NCI-H345 (cell line): ENCODE measurements around the gene PDXK.
A peak's percentile ranks its signal among the peaks of the same experiment; 100 is the strongest.

Experiments
- DNase-seq: peaks from one replicate; lab custom pipeline; 2025; lab: John Stamatoyannopoulos, UW

PDXK gene

GRCh38 chr21:43805275-43805800 is 86.4 kb downstream of the PDXK start:
- DNase-seq, result no peak

GRCh38 chr21:43806017-43806710 is 87.2 kb downstream of the PDXK start:
- DNase-seq, result no peak

DNA sequence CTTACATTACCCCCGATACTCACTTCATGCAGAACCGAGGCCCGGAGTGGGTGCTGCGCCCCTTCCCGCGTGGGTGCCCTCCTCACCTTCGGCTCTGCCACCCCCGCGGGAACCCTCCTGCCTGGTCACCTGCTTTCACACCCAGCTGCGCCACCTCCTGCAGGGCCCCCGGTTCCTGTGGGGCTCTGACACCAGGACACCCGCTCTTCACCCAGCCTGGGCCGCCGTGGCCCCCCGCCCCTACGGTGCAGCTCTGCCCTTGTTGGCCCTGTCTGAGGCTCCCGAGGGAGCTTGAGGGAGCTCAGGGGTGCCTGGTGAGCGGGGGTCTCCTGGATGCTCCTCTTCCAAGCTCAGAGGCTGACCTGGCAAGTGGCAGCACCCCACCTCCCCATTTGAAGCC is 89.4 kb downstream of the PDXK start:
- DNase-seq, result no peak

DNA sequence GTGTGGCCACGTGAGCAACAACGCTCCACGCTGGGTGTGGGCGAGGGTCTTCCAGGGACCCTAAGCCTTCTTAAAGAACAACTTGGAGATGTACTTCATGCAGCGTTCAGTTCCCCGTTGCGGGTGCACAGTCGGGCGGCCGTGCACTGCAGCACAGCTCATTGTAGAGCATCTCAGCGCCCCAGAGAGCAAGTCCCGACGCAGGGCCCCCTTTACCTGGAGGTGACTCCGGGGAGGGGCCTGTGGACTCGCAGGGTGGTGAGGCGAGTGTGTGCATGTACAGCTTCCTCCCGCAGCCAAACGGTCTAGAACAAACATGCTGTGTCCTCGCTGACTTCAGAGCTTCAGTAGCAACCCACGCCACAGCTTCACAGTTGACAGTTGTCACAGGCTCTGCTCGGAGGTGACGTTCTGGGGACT is 89.9 kb downstream of the PDXK start:
- no peak for DNase-seq

DNA sequence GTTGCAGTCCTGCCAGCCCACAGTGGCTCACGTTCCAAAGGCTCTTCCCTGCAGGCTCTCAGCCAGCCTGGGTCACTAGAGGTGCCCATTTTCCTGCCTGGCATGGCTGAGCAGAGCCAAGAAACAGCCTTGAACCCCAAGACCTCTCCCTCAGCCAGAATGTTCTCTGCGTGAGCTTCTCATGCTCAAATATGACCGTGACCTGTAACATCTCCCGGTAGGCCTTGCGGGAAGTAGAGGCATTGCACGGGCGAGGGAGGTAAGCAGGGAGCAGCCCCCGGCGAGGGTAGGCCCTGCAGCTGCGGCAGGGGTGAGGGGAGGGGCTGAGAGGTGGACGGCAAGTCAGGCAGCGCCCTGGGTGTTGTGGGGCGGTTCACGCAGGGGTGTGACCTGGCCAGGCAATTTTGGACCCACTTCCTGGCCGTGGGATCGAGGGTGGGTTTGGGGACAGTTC is 90.4 kb downstream of the PDXK start:
- no peak for DNase-seq

GRCh38 chr21:43809853-43810504 is 91.0 kb downstream of the PDXK start:
- DNase-seq, result no peak

- peak; percentile 90 for DNase-seq
Measured at GRCh38 chr21:43810505-43811261, 91.8 kb downstream of the PDXK start.

DNA sequence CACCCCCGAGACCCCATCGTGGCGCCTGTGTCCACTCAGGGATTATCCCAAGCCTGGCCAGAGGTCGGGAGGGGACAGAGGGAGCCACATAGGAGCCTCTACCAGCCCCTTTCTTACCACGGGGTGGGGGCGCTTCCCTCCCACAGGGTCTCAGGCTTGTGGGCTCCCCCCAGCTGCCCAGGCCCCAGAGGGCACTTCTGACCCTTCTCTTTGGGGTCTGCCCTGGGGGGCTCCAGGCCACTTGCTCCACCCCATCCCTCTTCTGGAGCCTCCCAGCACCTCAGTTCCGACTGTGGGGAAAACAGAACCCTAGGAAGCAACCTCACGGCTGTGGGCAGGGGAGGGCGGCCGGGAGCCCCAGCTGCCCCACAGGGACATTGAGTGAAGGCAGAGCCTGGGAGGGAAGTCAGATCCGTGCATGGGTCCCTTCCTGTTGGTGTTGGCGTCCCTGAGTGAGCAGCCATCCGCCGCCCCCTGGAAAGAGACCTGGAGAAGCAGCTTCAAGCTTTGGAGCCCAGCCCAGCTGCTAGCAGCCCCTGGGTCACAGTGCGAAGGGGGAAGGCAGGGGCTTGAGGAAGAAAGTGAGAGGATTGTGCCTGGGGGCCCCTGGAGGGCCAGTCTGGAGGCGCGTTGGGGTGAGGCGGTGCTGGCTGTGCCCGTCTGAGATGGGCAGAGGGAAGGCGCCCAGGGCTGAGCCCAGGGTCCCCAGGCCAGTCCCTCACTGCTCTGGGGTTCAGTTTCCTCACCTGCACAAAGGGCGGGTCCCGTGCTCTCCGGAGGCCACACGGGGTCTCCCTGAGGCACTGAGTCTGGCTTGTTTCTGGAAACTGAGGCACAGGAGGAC is 92.6 kb downstream of the PDXK start:
- peak; percentile 70 for DNase-seq
